CD4-positive, CD25-positive, alpha-beta regulatory T cell (primary cell): ENCODE results near the gene SULF2. TPM values are rescaled to one million over a fixed set of nuclear protein-coding genes. Genes with fewer than 3 reads are reported as not detected.
"Not testable (repeated sequence)": the region's sequence is repeated elsewhere in the genome, so short reads cannot be mapped to it uniquely, and the experiment has no call there.

ENCODE experiments used
- ATAC-seq, 2 donors: fragments of 150-1000 bp; cut with Tn5 transposase; one replicate each; pipeline ENCODE4 v1.10.0; 2021; ENCODE audit warnings: low read depth in 2 of 2, moderate number of reproducible peaks in 2 of 2, moderate library complexity in 1 of 2
- DNase-seq, 3 donors: peaks; one replicate each; pipeline versions ENCODE4 v3.0.0 to v3.0.0-alpha.2; 2012 to 2022; ENCODE audit warnings: mixed read lengths in 1 of 3
- H3K27ac ChIP-seq: one replicate; pipeline ENCODE4 v1.7.0; 2013; ENCODE audit warnings: mild to moderate bottlenecking, low read length; ENCODE audit not compliant: insufficient read depth, poor library complexity, severe bottlenecking
- H3K27me3 ChIP-seq: one replicate; pipeline ENCODE4 v1.7.0; 2013; ENCODE audit warnings: low read length; ENCODE audit not compliant: control insufficient read depth, insufficient read depth
- H3K36me3 ChIP-seq: one replicate; pipeline ENCODE4 v1.7.0; 2013; ENCODE audit warnings: mild to moderate bottlenecking, low read length, moderate library complexity; ENCODE audit not compliant: control insufficient read depth, insufficient read depth
- H3K4me1 ChIP-seq: 2 replicates; pipeline ENCODE4 v1.7.0; 2013; ENCODE audit warnings: mild to moderate bottlenecking, low read length; ENCODE audit not compliant: insufficient read depth, control insufficient read depth, poor library complexity, severe bottlenecking
- H3K4me3 ChIP-seq: one replicate; pipeline ENCODE4 v1.7.0; 2013; ENCODE audit warnings: low read depth, mild to moderate bottlenecking, low read length, moderate library complexity
- H3K9me3 ChIP-seq, 2 experiments: 1 replicate in 1 of 2; 2 replicates in 1 of 2; pipeline ENCODE4 v1.7.0; 2013; ENCODE audit warnings: low read length in 2 of 2, mild to moderate bottlenecking in 1 of 2, moderate library complexity in 1 of 2; ENCODE audit not compliant: control insufficient read depth in 2 of 2
- H3K27ac Mint-ChIP-seq, 3 donors: one replicate each; pipeline ENCODE4 v1.8.0; 2020 to 2022; ENCODE audit warnings: mild to moderate bottlenecking in 3 of 3, mixed read lengths in 3 of 3, moderate library complexity in 2 of 3
- H3K27me3 Mint-ChIP-seq: one replicate; pipeline ENCODE4 v1.8.0; 2022; ENCODE audit warnings: mild to moderate bottlenecking, mixed read lengths
- H3K36me3 Mint-ChIP-seq: one replicate; pipeline ENCODE4 v1.8.0; 2020; ENCODE audit warnings: mixed read lengths
- H3K4me1 Mint-ChIP-seq, 4 donors: one replicate each; pipeline ENCODE4 v1.8.0; 2020 to 2022; ENCODE audit warnings: mixed read lengths in 4 of 4, mild to moderate bottlenecking in 1 of 4
- H3K4me3 Mint-ChIP-seq, 4 donors: one replicate each; pipeline ENCODE4 v1.8.0; 2020 to 2022; ENCODE audit warnings: mild to moderate bottlenecking in 4 of 4, mixed read lengths in 4 of 4, moderate library complexity in 3 of 4
- H3K9me3 Mint-ChIP-seq, 7 donors: one replicate each; pipeline ENCODE4 v1.8.0; 2020 to 2022; ENCODE audit warnings: mixed read lengths in 7 of 7, mild to moderate bottlenecking in 3 of 7, moderate library complexity in 2 of 7
- polyA plus RNA-seq, 4 donors: library from polyadenylated mRNA; unstranded; fragments of 300-500 nt; fragmentation: Illumina TruSeq; gene quantifications; one replicate each; pipeline ENCODE4 v1.2.3, GENCODE V29; 2021
- total RNA-seq: library from RNA; stranded (reverse); gene quantifications from one replicate; pipeline ENCODE4 v1.2.3, GENCODE V29; 2022

Gene SULF2
- total and polyA plus RNA-seq, 5 donors from 2014 or later = 0.33 to 1.2 (median 0.74) TPM; not detected in 1

- Histone ChIP-seq H3K9me3 (no peaks in the 10 kb centered on the region), H3K4me3 (no peak overlapping the region), H3K36me3 (no peaks in the 10 kb centered on the region), H3K27ac (no peak overlapping the region), H3K27me3 (peaks cover 4% of the 10 kb centered on the region), H3K4me1 (no peaks in the 10 kb centered on the region)
- peaks cover 0 to 3% (median 0%) of the 10 kb centered on the region in 7 donors for H3K9me3 Mint-ChIP-seq
- no peaks in the 10 kb centered on the region for H3K36me3 Mint-ChIP-seq
- ATAC-seq (no peak), DNase-seq (no peak)
- peaks cover 0 to 8% (median 0%) of the 10 kb centered on the region in 4 donors for H3K4me1 Mint-ChIP-seq
- H3K27me3 Mint-ChIP-seq = peaks cover 22% of the 10 kb centered on the region
- H3K4me3 Mint-ChIP-seq = no peak overlapping the region
- H3K27ac Mint-ChIP-seq = no peak overlapping the region
Observed at GRCh38 chr20:47795214-47795907, 10.1 kb upstream of the SULF2 start.

- H3K4me1 Mint-ChIP-seq, H3K27ac ChIP-seq, H3K4me1 ChIP-seq, DNase-seq, H3K9me3 ChIP-seq, H3K27ac Mint-ChIP-seq, H3K4me3 Mint-ChIP-seq, H3K36me3 ChIP-seq, ATAC-seq, H3K27me3 ChIP-seq, H3K4me3 ChIP-seq, H3K36me3 Mint-ChIP-seq, H3K9me3 Mint-ChIP-seq: not testable (repeated sequence)
- H3K27me3 Mint-ChIP-seq = peaks cover 33% of the 10 kb centered on the region
Observed at GRCh38 chr20:47794264-47794663, 9.0 kb upstream of the SULF2 start.

- Mint-ChIP-seq H3K9me3 (peaks cover 0 to 7% (median 0%) of the 10 kb centered on the region in 7 donors), H3K36me3 (no peaks in the 10 kb centered on the region), H3K4me1 (peaks cover 0 to under 1% (median 0%) of the 10 kb centered on the region in 4 donors), H3K27me3 (peaks cover 48% of the 10 kb centered on the region), H3K27ac (no peak overlapping the region), H3K4me3 (no peak overlapping the region)
- Histone ChIP-seq H3K27ac (no peak overlapping the region), H3K9me3 (no peaks in the 10 kb centered on the region), H3K4me3 (no peak overlapping the region), H3K4me1 (no peaks in the 10 kb centered on the region), H3K27me3 (peaks cover 12% of the 10 kb centered on the region), H3K36me3 (no peaks in the 10 kb centered on the region)
- DNase-seq (no peak), ATAC-seq (no peak)
Observed at GRCh38 chr20:47792021-47792618, 6.8 kb upstream of the SULF2 start.

- DNase-seq (no peak), ATAC-seq (no peak)
- H3K27me3 Mint-ChIP-seq = peaks cover 58% of the 10 kb centered on the region
- peaks cover 12% of the 10 kb centered on the region for H3K27me3 ChIP-seq
- no peak overlapping the region for H3K27ac ChIP-seq
- no peak overlapping the region for H3K4me3 Mint-ChIP-seq
- H3K36me3 Mint-ChIP-seq = no peaks in the 10 kb centered on the region
- H3K4me1 ChIP-seq = peaks cover 5% of the 10 kb centered on the region
- H3K27ac Mint-ChIP-seq = no peak overlapping the region
- H3K4me1 Mint-ChIP-seq = peaks cover 0 to 8% (median 4%) of the 10 kb centered on the region in 4 donors
- H3K4me3 ChIP-seq = no peak overlapping the region
- H3K36me3 ChIP-seq = no peaks in the 10 kb centered on the region
- peaks cover 0 to 7% (median 0%) of the 10 kb centered on the region in 7 donors for H3K9me3 Mint-ChIP-seq
- no peaks in the 10 kb centered on the region for H3K9me3 ChIP-seq
Observed at GRCh38 chr20:47791084-47791599, 5.9 kb upstream of the SULF2 start.

GRCh38 chr20:47790580-47790965 lies 5.3 kb upstream of the SULF2 start:
- ATAC-seq (no peak), DNase-seq (no peak)
- Mint-ChIP-seq H3K27me3 (peaks cover 62% of the 10 kb centered on the region), H3K36me3 (no peaks in the 10 kb centered on the region), H3K4me3 (no peak overlapping the region), H3K27ac (no peak overlapping the region), H3K4me1 (peaks cover 0 to 12% (median 5%) of the 10 kb centered on the region in 4 donors), H3K9me3 (peaks cover 0 to 7% (median 0%) of the 10 kb centered on the region in 7 donors)
- H3K36me3 ChIP-seq = no peaks in the 10 kb centered on the region
- H3K9me3 ChIP-seq = no peaks in the 10 kb centered on the region
- H3K4me1 ChIP-seq = peaks cover 8% of the 10 kb centered on the region
- no peak overlapping the region for H3K27ac ChIP-seq
- peaks cover 12% of the 10 kb centered on the region for H3K27me3 ChIP-seq
- H3K4me3 ChIP-seq = no peak overlapping the region

- peaks cover 62% of the 10 kb centered on the region for H3K27me3 Mint-ChIP-seq
- no peak overlapping the region for H3K27ac ChIP-seq
- H3K4me3 Mint-ChIP-seq = no peak overlapping the region
- H3K4me3 ChIP-seq = no peak overlapping the region
- H3K36me3 ChIP-seq = no peaks in the 10 kb centered on the region
- H3K4me1 ChIP-seq = peaks cover 8% of the 10 kb centered on the region
- H3K27ac Mint-ChIP-seq = no peak overlapping the region
- ATAC-seq (no peak), DNase-seq (no peak)
- peaks cover 12% of the 10 kb centered on the region for H3K27me3 ChIP-seq
- peaks cover 0 to 12% (median 5%) of the 10 kb centered on the region in 4 donors for H3K4me1 Mint-ChIP-seq
- H3K36me3 Mint-ChIP-seq = no peaks in the 10 kb centered on the region
- peaks cover 0 to 7% (median 0%) of the 10 kb centered on the region in 7 donors for H3K9me3 Mint-ChIP-seq
- H3K9me3 ChIP-seq = no peaks in the 10 kb centered on the region
Observed at GRCh38 chr20:47789764-47790579, 4.7 kb upstream of the SULF2 start.

GRCh38 chr20:47789081-47789763 lies 3.9 kb upstream of the SULF2 start:
- Histone ChIP-seq H3K9me3 (no peaks in the 10 kb centered on the region), H3K4me1 (peaks cover 12% of the 10 kb centered on the region), H3K4me3 (no peak overlapping the region), H3K27ac (no peak overlapping the region), H3K27me3 (peaks cover 12% of the 10 kb centered on the region), H3K36me3 (no peaks in the 10 kb centered on the region)
- H3K36me3 Mint-ChIP-seq = no peaks in the 10 kb centered on the region
- DNase-seq (no peak), ATAC-seq (no peak)
- H3K4me3 Mint-ChIP-seq = peak overlapping the region in 1 of 4 donors; percentile 27
- H3K9me3 Mint-ChIP-seq = peaks cover 0 to 7% (median 0%) of the 10 kb centered on the region in 7 donors
- H3K27me3 Mint-ChIP-seq = peaks cover 66% of the 10 kb centered on the region
- H3K4me1 Mint-ChIP-seq = peaks cover 0 to 12% (median 5%) of the 10 kb centered on the region in 4 donors
- no peak overlapping the region for H3K27ac Mint-ChIP-seq
